ENCODE measurements around the gene TWF1.

Gene TWF1

GRCh38 chr12:43826681-43827080 lies 20.6 kb upstream of the TWF1 start:
- Histone ChIP-seq H3K4me1 (ENCODE audit: low read length) (no peaks in the 10 kb centered on the region), H3K4me2 (ENCODE audit: low read length) (no peak overlapping the region), H3K36me3 (replicated peaks; ENCODE audit: low read depth, low read length) (no peaks in the 10 kb centered on the region), H3K9me3 (ENCODE audit: insufficient read depth, low read length) (no peaks in the 10 kb centered on the region), H3K79me2 (ENCODE audit: low read length) (no peaks in the 10 kb centered on the region), H3K27ac (ENCODE audit: low read length) (no peak overlapping the region), H2AFZ (ENCODE audit: low read depth, low read length) (no peak overlapping the region), H4K20me1 (ENCODE audit: insufficient read depth, low read length) (no peaks in the 10 kb centered on the region), H3K9ac (ENCODE audit: low read length) (no peak overlapping the region), H3K27me3 (ENCODE audit: low read depth, low read length) (no peaks in the 10 kb centered on the region), H3K4me3 (ENCODE audit: low read length) (no peak overlapping the region)
- TF ChIP-seq EZH2phosphoT487 (IDR thresholded peaks at IDR 0.05; ENCODE audit: low read depth) (no peak), CTCF (IDR thresholded peaks at IDR 0.05; ENCODE audit: low read depth, low read length) (no peak)

DNA sequence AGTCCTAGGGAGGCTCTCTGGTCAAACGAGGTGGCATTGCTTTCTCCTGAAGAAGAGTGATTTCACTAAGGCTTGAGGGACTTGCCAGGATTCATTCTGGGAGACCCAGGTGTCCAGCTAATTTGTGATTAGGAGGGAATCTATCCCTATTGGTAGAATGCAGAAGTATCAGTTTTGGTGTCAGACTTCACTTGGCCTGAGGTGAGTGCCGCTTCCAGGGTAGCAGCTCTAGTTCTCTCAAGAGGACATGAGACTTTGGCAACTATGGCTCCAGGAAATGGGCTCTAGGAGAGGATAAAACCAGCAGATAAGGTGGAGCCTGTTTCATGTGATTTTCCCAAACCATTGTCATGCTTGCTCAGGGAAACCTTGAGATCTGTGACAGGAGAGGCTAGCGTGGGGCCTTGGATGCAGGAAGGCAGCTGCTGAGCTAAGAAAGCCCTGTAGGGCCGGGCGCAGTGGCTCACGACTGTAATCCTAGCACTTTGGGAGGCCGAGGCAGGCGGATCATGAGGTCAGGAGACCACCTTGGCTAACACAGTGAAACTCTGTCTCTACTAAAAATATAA lies 18.2 kb upstream of the TWF1 start:
- H2AFZ ChIP-seq (ENCODE audit: low read depth, low read length): no peak overlapping the region
- H3K4me2 ChIP-seq (ENCODE audit: low read length): no peak overlapping the region
- no peaks in the 10 kb centered on the region for H3K36me3 ChIP-seq (replicated peaks; ENCODE audit: low read depth, low read length)
- H3K27me3 ChIP-seq (ENCODE audit: low read depth, low read length): no peaks in the 10 kb centered on the region
- no peaks in the 10 kb centered on the region for H3K79me2 ChIP-seq (ENCODE audit: low read length)
- H3K4me3 ChIP-seq (ENCODE audit: low read length): no peak overlapping the region
- H3K9me3 ChIP-seq (ENCODE audit: insufficient read depth, low read length): no peaks in the 10 kb centered on the region
- no peak overlapping the region for H3K27ac ChIP-seq (ENCODE audit: low read length)
- no peak overlapping the region for H3K9ac ChIP-seq (ENCODE audit: low read length)
- H3K4me1 ChIP-seq (ENCODE audit: low read length): no peaks in the 10 kb centered on the region
- H4K20me1 ChIP-seq (ENCODE audit: insufficient read depth, low read length): no peaks in the 10 kb centered on the region
- TF ChIP-seq EZH2phosphoT487 (IDR thresholded peaks at IDR 0.05; ENCODE audit: low read depth): no peak
- no peak for TF ChIP-seq CTCF (IDR thresholded peaks at IDR 0.05; ENCODE audit: low read depth, low read length)

DNA sequence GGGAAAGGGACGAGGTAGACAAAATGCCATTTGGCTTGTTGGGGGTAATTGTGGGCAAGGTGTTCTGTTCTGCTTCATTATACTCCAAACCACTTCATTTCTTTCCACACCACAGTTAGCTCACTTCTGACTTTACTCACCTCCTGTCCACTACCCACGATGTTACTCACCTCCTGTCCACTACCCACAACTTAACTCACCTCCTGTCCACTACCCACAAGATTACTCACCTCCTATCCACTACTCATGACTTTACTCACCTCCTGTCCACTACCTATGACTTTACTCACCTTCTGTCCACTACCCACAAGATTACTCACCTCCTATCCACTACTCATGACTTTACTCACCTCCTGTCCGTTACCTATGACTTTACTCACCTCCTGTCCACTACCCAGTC lies 10.1 kb upstream of the TWF1 start:
- no peaks in the 10 kb centered on the region for H4K20me1 ChIP-seq (ENCODE audit: insufficient read depth, low read length)
- no peak overlapping the region for H3K9ac ChIP-seq (ENCODE audit: low read length)
- no peak overlapping the region for H3K4me2 ChIP-seq (ENCODE audit: low read length)
- TF ChIP-seq EZH2phosphoT487 (IDR thresholded peaks at IDR 0.05; ENCODE audit: low read depth) (no peak), CTCF (IDR thresholded peaks at IDR 0.05; ENCODE audit: low read depth, low read length) (no peak)
- H3K9me3 ChIP-seq (ENCODE audit: insufficient read depth, low read length): no peaks in the 10 kb centered on the region
- no peaks in the 10 kb centered on the region for H3K27me3 ChIP-seq (ENCODE audit: low read depth, low read length)
- H2AFZ ChIP-seq (ENCODE audit: low read depth, low read length): no peak overlapping the region
- no peak overlapping the region for H3K4me3 ChIP-seq (ENCODE audit: low read length)
- H3K79me2 ChIP-seq (ENCODE audit: low read length): no peaks in the 10 kb centered on the region
- no peaks in the 10 kb centered on the region for H3K4me1 ChIP-seq (ENCODE audit: low read length)
- no peak overlapping the region for H3K27ac ChIP-seq (ENCODE audit: low read length)
- no peaks in the 10 kb centered on the region for H3K36me3 ChIP-seq (replicated peaks; ENCODE audit: low read depth, low read length)

- TF ChIP-seq CTCF (IDR thresholded peaks at IDR 0.05; ENCODE audit: low read depth, low read length) (no peak), EZH2phosphoT487 (IDR thresholded peaks at IDR 0.05; ENCODE audit: low read depth) (no peak)
- no peak overlapping the region for H3K4me2 ChIP-seq (ENCODE audit: low read length)
- H3K79me2 ChIP-seq (ENCODE audit: low read length): no peaks in the 10 kb centered on the region
- H3K36me3 ChIP-seq (replicated peaks; ENCODE audit: low read depth, low read length): no peaks in the 10 kb centered on the region
- no peaks in the 10 kb centered on the region for H3K4me1 ChIP-seq (ENCODE audit: low read length)
- no peak overlapping the region for H3K27ac ChIP-seq (ENCODE audit: low read length)
- H4K20me1 ChIP-seq (ENCODE audit: insufficient read depth, low read length): no peaks in the 10 kb centered on the region
- no peak overlapping the region for H3K4me3 ChIP-seq (ENCODE audit: low read length)
- H3K9me3 ChIP-seq (ENCODE audit: insufficient read depth, low read length): no peaks in the 10 kb centered on the region
- H3K9ac ChIP-seq (ENCODE audit: low read length): no peak overlapping the region
- H3K27me3 ChIP-seq (ENCODE audit: low read depth, low read length): no peaks in the 10 kb centered on the region
- no peak overlapping the region for H2AFZ ChIP-seq (ENCODE audit: low read depth, low read length)
These were observed 9.3 kb upstream of the TWF1 start for GRCh38 chr12:43815416-43815815.

Measured in OCI-LY3 (cell line).